Activated CD8-positive, alpha-beta memory T cell treated with anti-CD3 and anti-CD28 coated beads for 1 hour (primary cell): ENCODE measurements around the gene GEMIN5.

Experiments used
- DNase-seq, 2 donors: peaks; one replicate each; pipeline ENCODE4 v3.0.0-alpha.2; 2020; ENCODE audit warnings: low read depth in 1 of 2; ENCODE audit errors: extremely low read depth in 1 of 2

The GEMIN5 gene

GRCh38 chr5:154850255-154851062 is 87.6 kb downstream of the GEMIN5 start, which contains the start of gene FAXDC2:
FAXDC2 (minus strand) TSS chr5:154850603; CDS start chr5:154838178, 12,425 bp downstream.
- no peak for DNase-seq

GRCh38 chr5:154849791-154850201 is 88.2 kb downstream of the GEMIN5 start:
- no peak for DNase-seq

DNA sequence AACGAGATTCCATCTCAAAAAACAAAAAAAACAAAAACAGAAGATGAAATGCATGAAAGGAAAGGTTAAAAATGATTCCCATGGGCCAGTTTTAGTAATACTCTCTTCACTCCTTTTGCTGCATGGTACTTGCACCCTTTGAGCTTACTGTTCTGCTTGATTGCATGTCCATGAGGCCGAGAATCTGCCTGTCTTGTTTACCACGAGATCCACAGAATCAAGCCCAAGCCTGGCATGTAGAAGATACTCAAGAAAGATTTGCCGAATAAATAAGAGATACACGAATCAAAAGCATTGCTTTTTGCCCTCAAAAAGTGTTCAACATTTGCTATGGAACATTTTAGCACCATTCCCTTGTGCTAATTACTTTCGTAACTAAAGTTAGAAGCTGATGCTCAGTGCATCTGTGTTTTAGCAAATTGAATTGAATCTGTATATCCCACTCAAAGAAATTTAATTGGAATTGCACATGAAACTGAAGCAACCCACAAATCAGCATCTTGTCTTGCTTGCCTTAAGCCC is 88.7 kb downstream of the GEMIN5 start:
- DNase-seq, result no peak

DNA sequence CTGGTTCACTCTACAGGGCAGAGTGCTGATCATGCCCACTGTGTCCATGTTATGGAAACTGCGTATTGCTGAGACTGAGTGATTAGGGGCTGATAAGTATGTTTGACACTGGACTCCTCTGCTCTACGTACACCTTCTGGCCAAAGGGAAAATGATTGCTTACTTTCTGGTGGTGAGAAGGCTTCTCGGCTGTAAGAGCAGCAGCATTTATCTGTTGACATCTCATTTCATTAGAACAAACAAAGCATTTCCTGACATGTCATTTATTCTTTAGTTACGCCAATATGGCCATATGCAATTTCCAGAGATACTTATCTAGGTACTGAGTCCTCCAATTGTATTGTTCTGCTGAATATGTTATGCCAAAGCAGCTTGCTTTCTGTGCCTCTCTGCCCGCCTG is 93.2 kb downstream of the GEMIN5 start:
- no peak for DNase-seq

DNA sequence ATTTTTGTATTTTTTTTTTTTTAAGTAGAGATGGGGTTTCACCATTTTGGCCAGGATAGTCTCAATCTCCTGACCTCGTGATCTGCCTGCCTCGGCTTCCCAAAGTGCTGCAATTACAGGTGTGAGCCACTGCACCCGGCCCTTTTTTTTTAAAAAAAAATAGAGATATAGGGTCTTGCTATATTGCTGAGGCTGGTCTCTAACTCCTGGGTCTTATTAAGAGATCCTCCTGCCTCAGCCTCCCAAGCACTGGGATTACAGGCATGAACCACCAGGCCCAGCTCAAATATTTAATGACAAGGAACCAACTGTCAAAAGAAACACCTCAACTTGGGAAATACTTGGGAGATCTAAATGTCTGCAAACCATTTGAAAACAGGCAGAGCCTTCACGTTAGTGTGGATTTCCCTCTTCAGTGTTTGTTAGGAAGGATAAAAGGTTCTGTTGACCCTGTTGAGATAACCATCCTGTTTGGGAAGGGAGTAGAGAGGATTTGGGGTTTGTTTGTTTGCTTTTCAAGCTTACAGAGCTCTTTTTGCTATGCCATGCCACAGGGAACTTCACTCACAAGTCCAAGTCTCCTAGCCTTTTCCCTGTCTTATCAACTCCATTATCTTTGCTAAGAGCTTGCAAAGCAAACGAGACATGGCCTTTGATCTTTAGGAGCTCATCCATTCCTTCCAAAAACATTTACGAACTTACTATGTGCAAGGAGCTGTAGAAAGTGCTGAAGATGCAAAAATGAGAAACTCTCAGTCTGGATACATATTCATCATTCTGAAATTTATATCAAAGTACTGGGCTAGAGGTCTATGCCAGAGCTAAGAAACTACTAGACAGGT is 95.1 kb downstream of the GEMIN5 start:
- no peak for DNase-seq

DNA sequence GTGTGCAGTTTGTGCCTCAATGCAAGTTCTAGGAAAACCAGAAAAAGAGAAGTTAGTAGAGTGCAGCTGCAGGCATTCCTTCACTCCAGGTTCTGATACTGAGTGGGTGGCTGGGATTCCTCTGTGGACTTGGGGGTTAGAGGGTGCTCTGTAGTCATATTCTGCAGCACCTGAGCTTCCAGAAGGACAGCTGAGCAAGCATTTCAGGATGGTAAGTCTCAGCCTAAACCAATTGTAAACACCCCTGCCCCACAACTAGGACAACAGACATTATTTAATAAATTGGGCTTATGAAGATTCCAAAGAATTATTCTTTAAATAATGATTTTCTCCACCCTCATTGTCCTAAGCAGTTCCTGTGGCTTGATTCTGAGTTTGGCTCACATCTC is 96.7 kb downstream of the GEMIN5 start:
- no peak for DNase-seq

GRCh38 chr5:154840435-154841272 is 97.4 kb downstream of the GEMIN5 start:
- no peak for DNase-seq
